Fibroblast of the aortic adventitia (primary cell): ENCODE data around the gene SLC5A10. TPM values are rescaled to one million over a fixed set of nuclear protein-coding genes. Genes with fewer than 3 reads are reported as not detected.

ENCODE experiments used
- small RNA-seq: library from RNA; depleted of rRNA; stranded (forward); fragments of <200 nt; gene quantifications from one replicate; pipeline ENCODE3, GENCODE V24; 2012
- total RNA-seq: library from RNA; depleted of rRNA; stranded (reverse); fragments of >200 nt; gene quantifications from 2 replicates; pipeline ENCODE4 v1.2.3, GENCODE V29; 2012; ENCODE audit warnings: low replicate concordance

SLC5A10 gene
- total RNA-seq, 1 donor = not detected

Small RNAs within 50 kb of the gene (small RNA-seq; reads per million reads assigned to genes)
- gene AC090286.3 (not detected), gene RF00324 (not detected)

Other genes starting within 250 kb of the SLC5A10 start
- gene FBXW10, start 208.1 kb upstream of the SLC5A10 start, total RNA-seq = under 0.01 TPM in 1 of 2 replicates, not detected in the other
- gene TVP23B, start 171.0 kb upstream of the SLC5A10 start, total RNA-seq = 25.2 and 61.3 TPM in 2 replicates
- gene PRPSAP2, start 94.0 kb upstream of the SLC5A10 start, total RNA-seq = 14.2 and 26.3 TPM in 2 replicates
- gene FAM83G, start 52.6 kb downstream of the SLC5A10 start, total RNA-seq = 4.4 and 9.5 TPM in 2 replicates
- under 0.01 TPM in 1 of 2 replicates, not detected in the other for gene GRAP, start 94.8 kb downstream of the SLC5A10 start, total RNA-seq
- gene GRAPL, start 175.4 kb downstream of the SLC5A10 start, total RNA-seq = not detected in 2 replicates